AG09309 (cell line): ENCODE data around the gene SRRM4.

Experiments used
- DNase-seq: peaks from one replicate; pipeline ENCODE4 v3.0.0-alpha.2; 2010; ENCODE audit warnings: low read depth
- H3K4me3 ChIP-seq: 2 replicates; pipeline ENCODE4 v1.5.1; 2011; ENCODE audit warnings: mild to moderate bottlenecking, low read depth, low read length, moderate library complexity; ENCODE audit not compliant: control insufficient read depth
- CTCF ChIP-seq: IDR thresholded peaks from 2 replicates; pipeline ENCODE4 v1.5.1; 2011; ENCODE audit warnings: mild to moderate bottlenecking, low read depth, low read length, inconsistent platforms; ENCODE audit not compliant: insufficient read depth, control insufficient read depth; ENCODE audit errors: missing control alignments

SRRM4 gene, protein sequence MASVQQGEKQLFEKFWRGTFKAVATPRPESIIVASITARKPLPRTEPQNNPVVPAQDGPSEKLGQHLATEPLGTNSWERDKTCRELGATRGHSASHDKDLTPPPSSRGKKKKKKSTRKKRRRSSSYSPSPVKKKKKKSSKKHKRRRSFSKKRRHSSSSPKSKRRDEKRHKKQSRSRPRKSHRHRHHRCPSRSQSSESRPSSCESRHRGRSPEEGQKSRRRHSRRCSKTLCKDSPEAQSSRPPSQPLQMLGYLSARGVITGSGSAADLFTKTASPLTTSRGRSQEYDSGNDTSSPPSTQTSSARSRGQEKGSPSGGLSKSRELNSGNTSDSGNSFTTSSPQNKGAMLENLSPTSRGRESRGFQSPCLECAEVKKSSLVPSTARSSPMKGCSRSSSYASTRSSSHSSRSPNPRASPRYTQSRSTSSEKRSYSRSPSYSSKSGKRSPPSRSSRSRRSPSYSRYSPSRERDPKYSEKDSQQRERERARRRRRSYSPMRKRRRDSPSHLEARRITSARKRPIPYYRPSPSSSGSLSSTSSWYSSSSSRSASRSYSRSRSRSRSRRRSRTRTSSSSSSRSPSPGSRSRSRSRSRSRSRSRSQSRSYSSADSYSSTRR

GRCh38 chr12:118981285-118982211, at the start of gene SRRM4:
TSS of gene SRRM4 (plus strand) at chr12:118981541. CDS start at chr12:118981883, 342 bp downstream.
- DNase-seq = no peak
- H3K4me3 ChIP-seq = no peak within 1 kb of the TSS
- no peak for TF ChIP-seq CTCF

DNA sequence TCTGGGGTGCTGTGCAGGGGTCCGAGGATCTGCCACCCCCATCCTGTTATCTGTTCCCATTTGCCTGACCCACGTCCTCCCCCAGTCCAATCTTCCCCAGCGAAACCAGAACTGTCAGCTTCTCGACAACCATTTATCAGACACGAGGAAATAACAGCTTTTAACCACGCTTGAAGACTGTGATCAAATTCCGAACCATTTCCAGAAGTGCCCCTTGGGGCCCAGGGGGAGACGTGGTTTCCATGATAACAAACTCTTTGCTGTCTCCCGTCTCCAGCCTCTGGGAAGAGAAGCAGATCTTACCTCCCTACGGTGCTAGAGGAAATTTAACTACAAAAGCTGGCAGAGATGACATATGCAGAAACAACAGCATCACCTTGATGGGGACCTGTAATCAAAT, 35.1 kb upstream of the SRRM4 start:
- no peak overlapping the region for H3K4me3 ChIP-seq
- no peak for DNase-seq
- no peak for TF ChIP-seq CTCF

DNA sequence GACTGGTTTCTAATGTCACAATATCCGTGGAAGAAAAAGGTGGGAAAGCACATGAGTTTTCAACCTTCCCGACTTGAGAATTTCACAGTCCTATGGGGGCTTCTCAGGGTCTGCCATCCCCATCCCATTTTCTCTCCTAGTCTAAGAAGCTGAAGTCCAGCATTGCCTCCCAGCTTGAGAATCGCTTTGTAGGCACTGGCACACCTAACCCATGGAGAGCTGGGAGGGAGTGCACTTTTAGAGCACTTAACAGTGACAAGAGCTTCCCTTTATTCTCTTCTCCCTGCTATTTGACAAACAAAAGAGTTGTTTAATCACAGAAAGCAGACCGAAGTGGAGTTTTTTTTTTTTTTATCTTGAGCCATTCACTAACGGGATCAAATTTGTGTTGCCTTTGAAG, 22.8 kb upstream of the SRRM4 start:
- no peak overlapping the region for H3K4me3 ChIP-seq
- no peak for TF ChIP-seq CTCF
- DNase-seq = no peak

GRCh38 chr12:118959348-118959747, 22.0 kb upstream of the SRRM4 start:
- DNase-seq = no peak
- TF ChIP-seq CTCF = no peak
- H3K4me3 ChIP-seq = no peak overlapping the region

- H3K4me3 ChIP-seq = no peak overlapping the region
- no peak for TF ChIP-seq CTCF
- DNase-seq = no peak
Measured at GRCh38 chr12:118959985-118960560, 21.3 kb upstream of the SRRM4 start.

GRCh38 chr12:118960865-118961264, 20.5 kb upstream of the SRRM4 start:
- no peak for DNase-seq
- no peak overlapping the region for H3K4me3 ChIP-seq
- no peak for TF ChIP-seq CTCF
